Astrocyte (in vitro differentiated cells and primary cell): ENCODE data around the gene PDC. TPM values are rescaled to one million over a fixed set of nuclear protein-coding genes. Genes with fewer than 3 reads are reported as not detected.

Experiments used
- DNase-seq: peaks from one replicate; pipeline ENCODE4 v3.0.0-alpha.2; 2010; ENCODE audit warnings: low read depth
- FAIRE-seq: peaks from 2 replicates; lab custom pipeline; 2011; peaks lifted over from hg19 to GRCh38; lab: Jason Lieb, UNC
- H2AFZ ChIP-seq: 2 replicates; pipeline ENCODE4 v1.6.0; 2012; ENCODE audit warnings: low read depth, low read length, inconsistent platforms
- H3K27ac ChIP-seq: 2 replicates; pipeline ENCODE4 v1.5.1; 2011; ENCODE audit warnings: low read depth, low read length, inconsistent platforms
- H3K27me3 ChIP-seq: 2 replicates; pipeline ENCODE4 v1.6.0; 2011; ENCODE audit warnings: low read length, inconsistent platforms; ENCODE audit not compliant: insufficient read depth
- H3K36me3 ChIP-seq: 2 replicates; pipeline ENCODE4 v1.5.1; 2011; ENCODE audit warnings: low read length, inconsistent platforms; ENCODE audit not compliant: insufficient read depth
- H3K4me1 ChIP-seq: 2 replicates; pipeline ENCODE4 v1.5.1; 2011; ENCODE audit warnings: low read length, inconsistent platforms; ENCODE audit not compliant: insufficient read depth
- H3K4me2 ChIP-seq: 2 replicates; pipeline ENCODE4 v1.6.0; 2012; ENCODE audit warnings: low read length, inconsistent platforms
- H3K4me3 ChIP-seq: 2 replicates; pipeline ENCODE4 v1.5.1; 2011; ENCODE audit warnings: low read depth, mild to moderate bottlenecking, low read length, inconsistent platforms; ENCODE audit not compliant: insufficient read depth
- H3K79me2 ChIP-seq: 2 replicates; pipeline ENCODE4 v1.6.0; 2012; ENCODE audit warnings: mild to moderate bottlenecking, low read length, inconsistent platforms; ENCODE audit not compliant: insufficient read depth
- H3K9ac ChIP-seq: 2 replicates; pipeline ENCODE4 v1.6.0; 2012; ENCODE audit warnings: mild to moderate bottlenecking, low read length, inconsistent platforms
- H3K9me3 ChIP-seq: 2 replicates; pipeline ENCODE4 v1.5.1; 2012; ENCODE audit warnings: low read depth, mild to moderate bottlenecking, low read length, inconsistent platforms; ENCODE audit not compliant: insufficient read depth
- H4K20me1 ChIP-seq: 2 replicates; pipeline ENCODE4 v1.6.0; 2012; ENCODE audit warnings: low read length, inconsistent platforms; ENCODE audit not compliant: insufficient read depth
- H3K27ac Mint-ChIP-seq: one replicate; pipeline ENCODE4 v1.8.0; 2021; ENCODE audit warnings: mild to moderate bottlenecking, mixed read lengths; ENCODE audit not compliant: unreplicated experiment
- H3K27me3 Mint-ChIP-seq: one replicate; pipeline ENCODE4 v1.8.0; 2021; ENCODE audit warnings: low read depth, mixed read lengths; ENCODE audit not compliant: unreplicated experiment
- H3K36me3 Mint-ChIP-seq: one replicate; pipeline ENCODE4 v1.8.0; 2021; ENCODE audit warnings: low read depth, mixed read lengths; ENCODE audit not compliant: unreplicated experiment
- H3K4me1 Mint-ChIP-seq: one replicate; pipeline ENCODE4 v1.8.0; 2021; ENCODE audit warnings: low read depth, mixed read lengths; ENCODE audit not compliant: unreplicated experiment
- H3K4me3 Mint-ChIP-seq: one replicate; pipeline ENCODE4 v1.8.0; 2021; ENCODE audit warnings: mild to moderate bottlenecking, moderate library complexity, mixed read lengths; ENCODE audit not compliant: unreplicated experiment
- H3K9me3 Mint-ChIP-seq: one replicate; pipeline ENCODE4 v1.8.0; 2021; ENCODE audit warnings: mild to moderate bottlenecking, mixed read lengths; ENCODE audit not compliant: unreplicated experiment
- CTCF ChIP-seq: IDR thresholded peaks from 2 replicates; pipeline ENCODE4 v1.5.1; 2011; ENCODE audit warnings: low read depth, mild to moderate bottlenecking, inconsistent platforms, low read length, moderate library complexity; ENCODE audit not compliant: insufficient read depth
- EZH2 ChIP-seq: IDR thresholded peaks from 2 replicates; pipeline ENCODE4 v1.6.1; 2012; ENCODE audit warnings: mild to moderate bottlenecking, low read length, inconsistent platforms; ENCODE audit not compliant: insufficient read depth
- total RNA-seq: library from RNA; stranded (reverse); gene quantifications from 2 replicates; pipeline ENCODE4 v1.2.1, GENCODE V29; 2021

Gene PDC
- total RNA-seq, 1 donor from 2014 or later = not detected

DNA sequence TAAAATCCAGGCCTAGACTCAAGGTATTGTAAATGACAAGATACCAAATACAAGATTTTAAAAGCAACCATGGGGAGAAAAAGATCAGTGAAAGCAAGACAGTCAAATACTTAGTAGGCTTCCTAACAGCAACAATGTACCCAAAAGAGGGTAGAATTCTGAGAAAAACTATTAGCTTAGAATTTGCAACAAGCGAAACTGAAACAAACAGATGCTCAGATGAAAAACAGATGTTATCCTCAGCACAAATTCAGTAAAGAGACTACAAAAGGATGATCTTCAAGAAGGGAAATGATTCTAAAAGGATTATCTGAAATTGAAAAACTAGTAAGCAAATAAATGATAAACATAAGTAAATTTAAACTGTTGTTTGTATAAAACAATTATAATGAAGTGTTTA is 40.0 kb downstream of the PDC start:
- Mint-ChIP-seq H3K27me3 (no peaks in the 10 kb centered on the region), H3K36me3 (peaks cover 3% of the 10 kb centered on the region), H3K9me3 (no peaks in the 10 kb centered on the region), H3K4me1 (peaks cover 2% of the 10 kb centered on the region), H3K4me3 (no peak overlapping the region), H3K27ac (no peak overlapping the region)
- Histone ChIP-seq H3K4me3 (no peak overlapping the region), H3K79me2 (no peaks in the 10 kb centered on the region), H3K9me3 (no peaks in the 10 kb centered on the region), H4K20me1 (no peaks in the 10 kb centered on the region), H3K27me3 (no peaks in the 10 kb centered on the region), H3K9ac (no peak overlapping the region), H3K4me2 (no peak overlapping the region), H3K27ac (no peak overlapping the region), H3K36me3 (peaks cover 16% of the 10 kb centered on the region), H2AFZ (no peak overlapping the region), H3K4me1 (no peaks in the 10 kb centered on the region)
- FAIRE-seq (no peak), DNase-seq (no peak)
- TF ChIP-seq CTCF (no peak), EZH2 (no peak)

GRCh38 chr1:186420311-186420710 is 40.6 kb downstream of the PDC start:
- no peaks in the 10 kb centered on the region for H3K4me1 ChIP-seq
- H3K79me2 ChIP-seq = no peaks in the 10 kb centered on the region
- DNase-seq (no peak), FAIRE-seq (no peak)
- Mint-ChIP-seq H3K4me3 (no peak overlapping the region), H3K9me3 (no peaks in the 10 kb centered on the region), H3K27ac (no peak overlapping the region), H3K36me3 (peaks cover 3% of the 10 kb centered on the region), H3K4me1 (peaks cover 2% of the 10 kb centered on the region), H3K27me3 (no peaks in the 10 kb centered on the region)
- no peak overlapping the region for H2AFZ ChIP-seq
- H3K27me3 ChIP-seq = no peaks in the 10 kb centered on the region
- H3K36me3 ChIP-seq = peaks cover 21% of the 10 kb centered on the region
- no peaks in the 10 kb centered on the region for H3K9me3 ChIP-seq
- no peak overlapping the region for H3K4me3 ChIP-seq
- H3K9ac ChIP-seq = no peak overlapping the region
- H3K27ac ChIP-seq = no peak overlapping the region
- H3K4me2 ChIP-seq = no peak overlapping the region
- no peak for TF ChIP-seq EZH2
- TF ChIP-seq CTCF = no peak
- no peaks in the 10 kb centered on the region for H4K20me1 ChIP-seq

DNA sequence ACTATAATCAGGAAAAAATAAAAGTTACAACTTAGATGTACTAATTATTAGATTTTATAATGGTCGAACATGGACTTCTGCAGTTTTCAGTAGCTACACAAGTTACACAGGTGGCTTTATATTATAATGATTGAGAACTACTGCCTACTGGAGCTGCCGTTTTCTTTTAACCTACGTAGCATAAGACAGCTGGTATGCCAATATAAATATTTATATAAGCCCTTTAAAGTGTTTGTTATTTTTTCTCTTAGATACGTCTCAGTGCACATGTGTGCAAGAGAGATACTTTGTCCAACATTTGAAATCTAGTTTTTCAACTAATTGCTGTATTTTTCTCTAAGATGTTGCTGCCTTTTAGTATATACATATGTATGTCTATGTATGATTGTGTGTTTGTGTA is 42.4 kb downstream of the PDC start:
- Histone ChIP-seq H3K27me3 (no peaks in the 10 kb centered on the region), H3K9me3 (no peaks in the 10 kb centered on the region), H3K9ac (no peak overlapping the region), H3K79me2 (no peaks in the 10 kb centered on the region), H3K4me2 (no peak overlapping the region), H3K4me3 (no peak overlapping the region), H3K27ac (no peak overlapping the region), H3K36me3 (peaks cover 21% of the 10 kb centered on the region), H2AFZ (no peak overlapping the region), H4K20me1 (no peaks in the 10 kb centered on the region), H3K4me1 (no peaks in the 10 kb centered on the region)
- Mint-ChIP-seq H3K9me3 (no peaks in the 10 kb centered on the region), H3K27ac (no peak overlapping the region), H3K4me3 (no peak overlapping the region), H3K27me3 (no peaks in the 10 kb centered on the region), H3K4me1 (no peaks in the 10 kb centered on the region), H3K36me3 (peaks cover 3% of the 10 kb centered on the region)
- TF ChIP-seq EZH2 (no peak), CTCF (no peak)
- no peak for FAIRE-seq
- DNase-seq = peak; percentile 8
